ENCODE data around the gene ABCB11.

DNA sequence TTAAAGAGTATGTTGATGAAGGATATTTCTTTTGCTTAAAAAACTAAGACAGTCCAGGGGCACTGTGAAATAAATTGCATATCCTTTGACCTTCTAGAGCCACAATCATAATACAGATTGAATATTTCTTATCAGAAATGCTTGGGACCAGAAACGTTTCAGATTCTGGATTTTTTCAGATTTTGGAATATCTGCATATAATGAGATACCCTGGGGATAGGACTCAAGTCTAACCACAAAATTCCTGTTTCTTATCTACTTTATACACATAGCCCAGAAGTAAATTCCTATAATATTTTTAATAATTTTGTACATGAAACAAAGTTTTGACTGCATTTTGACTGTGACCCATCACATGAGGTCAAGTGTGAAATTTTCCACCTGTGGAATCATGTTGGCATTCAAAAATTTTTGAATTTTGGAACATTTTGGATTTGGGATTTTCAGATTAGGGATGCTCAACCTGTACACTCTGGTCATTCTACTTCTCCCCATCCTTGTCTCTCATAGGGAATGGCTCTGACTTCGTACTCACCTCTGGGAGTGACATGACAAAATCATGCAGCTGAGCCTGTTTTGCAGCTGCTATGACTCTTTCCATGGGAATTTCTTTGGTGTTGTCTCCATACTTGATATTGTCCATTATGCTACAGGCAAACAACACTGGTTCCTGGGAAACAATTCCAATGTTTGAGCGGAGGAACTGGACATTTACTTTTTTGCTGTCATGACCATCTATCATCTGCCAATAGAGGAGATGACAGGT lies 104.3 kb downstream of the ABCB11 start:
- TF ChIP-seq POLR2A (IDR thresholded peaks at IDR 0.05; ENCODE audit: low read length) (no peak), GATA1 (IDR thresholded peaks at IDR 0.05; ENCODE audit: low read depth, low read length) (no peak)

Measured in erythroblast (primary cell).